ENCODE data around the gene GMPPA. TPM values are rescaled to one million over a fixed set of nuclear protein-coding genes. Genes with fewer than 3 reads are reported as not detected.
A peak's percentile ranks its signal among the peaks of the same experiment; 100 is the strongest.

The GMPPA gene
- total and polyA plus RNA-seq, 4 donors, result 18.8 to 48.9 (median 38.7) TPM

GRCh38 chr2:219543596-219544358, 45.1 kb downstream of the GMPPA start, which contains the start of the genes CHPF and TMEM198:
TSS of gene CHPF (minus strand) at chr2:219543809. CDS start at chr2:219543538, 271 bp downstream.
TSS of gene TMEM198 (plus strand) at chr2:219544028. CDS start at chr2:219544728, 700 bp downstream.
- Histone ChIP-seq H3K36me3 (ENCODE audit: control insufficient read depth in 4 of 4, insufficient read depth in 4 of 4, low read length in 4 of 4) (peaks cover 3 to 14% (median 12%) of the 10 kb centered on the region in 4 donors), H3K4me3 (peak within 1 kb of the TSS; percentile 63), H3K27ac (ENCODE audit: low read depth in 1 of 2, low read length in 1 of 2) (peak within 1 kb of the TSS; percentile 88 to 96), H3K9me3 (ENCODE audit: control insufficient read depth in 4 of 4, insufficient read depth in 3 of 4, low read length in 3 of 4) (no peaks in the 10 kb centered on the region), H3K27me3 (ENCODE audit: control insufficient read depth in 3 of 3, insufficient read depth in 3 of 3, low read length in 2 of 3) (no peaks in the 10 kb centered on the region), H3K4me1 (ENCODE audit: control insufficient read depth in 5 of 5, insufficient read depth in 5 of 5, low read length in 5 of 5) (peaks cover 0 to 33% (median 8%) of the 10 kb centered on the region in 5 donors), H3K9ac (ENCODE audit: insufficient read depth in 1 of 2, low read length in 2 of 2) (peak within 1 kb of the TSS; percentile 26 to 73)
- peak; percentile 99 to 100 (median 99) for DNase-seq
- peak; percentile 83 for ATAC-seq (ENCODE audit: insufficient read depth, low FRiP score)
- no peak for TF ChIP-seq CTCF (IDR thresholded peaks at IDR 0.05; ENCODE audit: control extremely low read depth, extremely low read depth)
- 1% methylated on average over 57 to 75 of the region's 75 CpGs for WGBS, 2 donors

- TF ChIP-seq CTCF (IDR thresholded peaks at IDR 0.05; ENCODE audit: control extremely low read depth, extremely low read depth), result no peak
- ATAC-seq (ENCODE audit: insufficient read depth, low FRiP score), result no peak
- Histone ChIP-seq H3K36me3 (ENCODE audit: control insufficient read depth in 4 of 4, insufficient read depth in 4 of 4, low read length in 4 of 4) (peaks cover 0 to 12% (median 10%) of the 10 kb centered on the region in 4 donors), H3K4me3 (no peak overlapping the region), H3K9me3 (ENCODE audit: control insufficient read depth in 4 of 4, insufficient read depth in 3 of 4, low read length in 3 of 4) (no peaks in the 10 kb centered on the region), H3K4me1 (ENCODE audit: control insufficient read depth in 5 of 5, insufficient read depth in 5 of 5, low read length in 5 of 5) (peaks cover 0 to 27% (median 6%) of the 10 kb centered on the region in 5 donors), H3K9ac (ENCODE audit: insufficient read depth in 1 of 2, low read length in 2 of 2) (peak overlapping the region; percentile 26 to 59), H3K27me3 (ENCODE audit: control insufficient read depth in 3 of 3, insufficient read depth in 3 of 3, low read length in 2 of 3) (no peaks in the 10 kb centered on the region), H3K27ac (ENCODE audit: low read depth in 1 of 2, low read length in 1 of 2) (no peak overlapping the region)
- 43 to 50% methylated on average over 9 of the region's 9 CpGs for WGBS, 2 donors
- DNase-seq, result no peak
Observed at GRCh38 chr2:219544567-219544966, 45.9 kb downstream of the GMPPA start.

GRCh38 chr2:219545295-219545942, 46.7 kb downstream of the GMPPA start:
- 86 to 88% methylated on average over 3 of the region's 3 CpGs for WGBS, 2 donors
- TF ChIP-seq CTCF (IDR thresholded peaks at IDR 0.05; ENCODE audit: control extremely low read depth, extremely low read depth), result no peak

More at GRCh38 chr2:219545295-219545942, 46.7 kb downstream of the GMPPA start:
- no peak overlapping the region for H3K9ac ChIP-seq (ENCODE audit: insufficient read depth in 1 of 2, low read length in 2 of 2)
- H3K27ac ChIP-seq (ENCODE audit: low read depth in 1 of 2, low read length in 1 of 2), result no peak overlapping the region
- no peaks in the 10 kb centered on the region for H3K9me3 ChIP-seq (ENCODE audit: control insufficient read depth in 4 of 4, insufficient read depth in 3 of 4, low read length in 3 of 4)
- no peak overlapping the region for H3K4me3 ChIP-seq
- no peak for ATAC-seq (ENCODE audit: insufficient read depth, low FRiP score)
- peaks cover 0 to 27% (median 6%) of the 10 kb centered on the region in 5 donors for H3K4me1 ChIP-seq (ENCODE audit: control insufficient read depth in 5 of 5, insufficient read depth in 5 of 5, low read length in 5 of 5)
- no peaks in the 10 kb centered on the region for H3K27me3 ChIP-seq (ENCODE audit: control insufficient read depth in 3 of 3, insufficient read depth in 3 of 3, low read length in 2 of 3)
- no peak for DNase-seq
- H3K36me3 ChIP-seq (ENCODE audit: control insufficient read depth in 4 of 4, insufficient read depth in 4 of 4, low read length in 4 of 4), result peaks cover 0 to 12% (median 7%) of the 10 kb centered on the region in 4 donors

Data from lung (tissue), 12 donors.